Activated T-helper 2 cell treated with anti-CD3 and anti-CD28 coated beads, Interferon-gamma antibody, Interleukin-2, Interleukin-4, amounts not matched to agents 10 μg/mL and 5 μg/mL and 100 μg/mL, durations not matched to agents 14 hours and 24 hours and 36 hours (primary cell): ENCODE measurements around the gene CRTAC1. TPM values are rescaled to one million over a fixed set of nuclear protein-coding genes. Genes with fewer than 3 reads are reported as not detected.

ENCODE experiments used
- DNase-seq: peaks from one replicate; pipeline ENCODE4 v3.0.0; 2021; ENCODE audit warnings: low spot score
- H3K27ac Mint-ChIP-seq: one replicate; pipeline ENCODE4 v1.8.0; 2021; ENCODE audit warnings: mixed read lengths
- H3K27me3 Mint-ChIP-seq: one replicate; pipeline ENCODE4 v1.8.0; 2021; ENCODE audit warnings: low read depth, mixed read lengths
- H3K36me3 Mint-ChIP-seq: one replicate; pipeline ENCODE4 v1.8.0; 2021; ENCODE audit warnings: low read depth, mixed read lengths
- H3K4me1 Mint-ChIP-seq: one replicate; pipeline ENCODE4 v1.8.0; 2021; ENCODE audit warnings: low read depth, mixed read lengths
- H3K4me3 Mint-ChIP-seq: one replicate; pipeline ENCODE4 v1.8.0; 2021; ENCODE audit warnings: low read depth, mild to moderate bottlenecking, moderate library complexity, mixed read lengths
- H3K9me3 Mint-ChIP-seq: one replicate; pipeline ENCODE4 v1.8.0; 2021; ENCODE audit warnings: mixed read lengths
- intact Hi-C: fragments of 100-400 bp; cut with micrococcal nuclease; formaldehyde crosslinking; loops from one replicate; pipeline ENCODE4 v1.15.1; 2023
- total RNA-seq: library from RNA; stranded (reverse); gene quantifications from 2 replicates; pipeline ENCODE4 v1.2.3, GENCODE V29; 2022

CRTAC1 gene
- total RNA-seq, 1 donor from 2014 or later = not detected

- Mint-ChIP-seq H3K27ac (no peak overlapping the region), H3K4me1 (no peaks in the 10 kb centered on the region), H3K4me3 (no peak overlapping the region), H3K27me3 (peaks cover 1% of the 10 kb centered on the region), H3K36me3 (no peaks in the 10 kb centered on the region), H3K9me3 (no peaks in the 10 kb centered on the region)
- DNase-seq = no peak
- intact Hi-C loops = loop anchor here (5.0 kb wide), 1 partner anchor 117 kb away; no protein-coding TSS in a partner anchor
Measured at GRCh38 chr10:97910661-97911060, 119.8 kb downstream of the CRTAC1 start.

- H3K36me3 Mint-ChIP-seq = no peaks in the 10 kb centered on the region
Measured at GRCh38 chr10:97907830-97908229, 122.6 kb downstream of the CRTAC1 start.

GRCh38 chr10:97907211-97907610 is 123.2 kb downstream of the CRTAC1 start:
- Mint-ChIP-seq H3K36me3 (no peaks in the 10 kb centered on the region), H3K4me3 (no peak overlapping the region)
- DNase-seq = no peak

More at GRCh38 chr10:97907830-97908229, 122.6 kb downstream of the CRTAC1 start:
- Mint-ChIP-seq H3K4me1 (no peaks in the 10 kb centered on the region), H3K27ac (no peak overlapping the region), H3K4me3 (no peak overlapping the region), H3K27me3 (peaks cover 4% of the 10 kb centered on the region), H3K9me3 (no peaks in the 10 kb centered on the region)
- DNase-seq = no peak
- intact Hi-C loops = no loop called here

DNA sequence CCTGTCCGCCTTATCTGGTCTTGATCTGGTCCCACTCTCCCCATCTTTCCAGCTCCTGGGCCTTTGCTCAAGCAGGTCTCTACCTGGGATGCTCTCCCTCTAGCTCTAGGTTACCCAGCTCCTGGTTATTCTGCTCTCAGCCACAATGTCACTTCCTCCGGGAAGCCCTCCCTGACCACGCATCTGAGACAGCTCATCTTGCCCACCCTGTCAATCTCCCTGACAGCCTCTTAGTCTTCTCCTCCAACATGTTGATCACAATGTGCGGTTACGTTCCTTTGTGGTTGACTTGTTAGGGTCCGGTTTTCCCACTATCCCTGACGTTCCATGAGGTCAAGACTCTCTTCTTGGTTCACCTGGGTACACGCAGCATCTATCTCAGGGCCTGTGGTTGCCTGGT is 125.1 kb downstream of the CRTAC1 start:
- Mint-ChIP-seq H3K27ac (no peak overlapping the region), H3K4me3 (no peak overlapping the region), H3K36me3 (no peaks in the 10 kb centered on the region), H3K27me3 (peaks cover 3% of the 10 kb centered on the region), H3K4me1 (no peaks in the 10 kb centered on the region), H3K9me3 (no peaks in the 10 kb centered on the region)
- intact Hi-C loops = no loop called here
- DNase-seq = no peak

More at GRCh38 chr10:97907211-97907610, 123.2 kb downstream of the CRTAC1 start:
- no peaks in the 10 kb centered on the region for H3K9me3 Mint-ChIP-seq
- H3K27me3 Mint-ChIP-seq = peaks cover 4% of the 10 kb centered on the region
- H3K27ac Mint-ChIP-seq = no peak overlapping the region
- H3K4me1 Mint-ChIP-seq = no peaks in the 10 kb centered on the region
- intact Hi-C loops = no loop called here

DNA sequence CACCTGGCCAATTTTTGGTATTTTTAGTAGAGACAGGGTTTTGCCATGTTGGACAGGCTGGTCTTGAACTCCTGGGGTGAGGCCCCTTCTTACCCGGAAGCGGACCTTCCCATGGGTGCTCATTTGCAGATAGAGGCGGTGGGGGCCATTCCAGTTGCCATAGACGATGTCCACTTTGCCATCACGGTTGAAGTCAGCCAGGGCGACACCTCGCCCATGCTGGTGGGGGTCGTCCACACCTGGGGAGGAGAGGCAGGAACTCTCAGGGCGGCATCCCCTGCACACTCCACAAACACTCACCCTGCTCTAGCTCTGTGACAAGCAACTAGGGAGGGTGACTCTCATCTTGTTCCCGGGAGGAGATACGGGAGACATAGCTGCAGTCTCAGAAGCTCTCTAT is 125.8 kb downstream of the CRTAC1 start:
- intact Hi-C loops = no loop called here
- no peak overlapping the region for H3K4me3 Mint-ChIP-seq
- DNase-seq = no peak
- no peaks in the 10 kb centered on the region for H3K36me3 Mint-ChIP-seq
- no peaks in the 10 kb centered on the region for H3K9me3 Mint-ChIP-seq
- H3K27me3 Mint-ChIP-seq = peaks cover 3% of the 10 kb centered on the region
- no peak overlapping the region for H3K27ac Mint-ChIP-seq
- H3K4me1 Mint-ChIP-seq = no peaks in the 10 kb centered on the region

- intact Hi-C loops = no loop called here
Measured at GRCh38 chr10:97904018-97904381, 126.4 kb downstream of the CRTAC1 start.

DNA sequence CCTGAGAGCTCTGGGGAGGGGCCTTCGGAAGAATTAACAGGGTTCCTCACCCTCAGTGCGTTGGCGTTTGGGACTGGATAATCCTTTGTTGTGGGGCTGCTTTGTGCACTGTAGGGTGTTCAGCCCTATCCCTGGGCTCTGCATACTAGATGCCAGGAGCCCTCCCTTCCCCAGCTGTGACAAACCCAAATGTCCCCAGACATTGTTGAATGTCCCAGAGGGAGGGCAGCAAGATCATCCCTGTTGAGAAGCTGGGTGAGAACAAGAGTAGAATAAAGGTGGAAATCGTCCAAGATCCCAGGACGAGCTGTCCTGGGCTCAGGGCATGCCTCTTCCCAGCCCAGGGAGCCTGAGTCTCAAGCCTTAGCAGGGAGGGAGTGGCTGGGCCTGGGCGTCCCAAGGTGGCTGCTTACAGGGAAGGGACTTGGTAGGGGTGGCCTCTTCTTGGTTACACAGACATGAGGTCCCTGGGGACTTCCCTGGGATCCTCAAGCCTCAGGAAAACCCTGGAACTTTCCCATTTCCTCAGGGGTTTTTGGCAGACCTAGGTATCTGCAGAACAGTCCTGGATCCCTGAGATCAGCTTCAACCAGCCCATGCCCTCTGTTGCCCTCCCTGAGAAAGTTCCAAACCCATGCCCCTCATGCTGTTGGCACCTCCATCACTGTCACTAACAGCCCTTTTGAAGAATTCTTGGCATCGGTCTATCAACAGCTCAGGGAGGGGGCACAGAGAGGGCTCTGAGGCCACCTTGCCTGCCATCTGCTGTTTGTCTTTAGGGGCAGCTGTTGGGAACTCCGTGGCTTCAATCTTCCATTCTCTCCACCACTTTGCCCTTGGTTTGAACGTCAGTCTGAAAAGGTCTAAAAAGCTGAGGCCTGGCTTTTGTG is 127.0 kb downstream of the CRTAC1 start:
- no peaks in the 10 kb centered on the region for H3K4me1 Mint-ChIP-seq
- no peak overlapping the region for H3K27ac Mint-ChIP-seq
- H3K9me3 Mint-ChIP-seq = no peaks in the 10 kb centered on the region
- intact Hi-C loops = no loop called here
- no peaks in the 10 kb centered on the region for H3K36me3 Mint-ChIP-seq
- no peak for DNase-seq
- peaks cover 3% of the 10 kb centered on the region for H3K27me3 Mint-ChIP-seq
- H3K4me3 Mint-ChIP-seq = no peak overlapping the region

More at GRCh38 chr10:97904018-97904381, 126.4 kb downstream of the CRTAC1 start:
- no peak overlapping the region for H3K27ac Mint-ChIP-seq
- no peak overlapping the region for H3K4me3 Mint-ChIP-seq
- no peaks in the 10 kb centered on the region for H3K36me3 Mint-ChIP-seq
- no peaks in the 10 kb centered on the region for H3K4me1 Mint-ChIP-seq
- DNase-seq = no peak
- peaks cover 3% of the 10 kb centered on the region for H3K27me3 Mint-ChIP-seq
- H3K9me3 Mint-ChIP-seq = no peaks in the 10 kb centered on the region

DNA sequence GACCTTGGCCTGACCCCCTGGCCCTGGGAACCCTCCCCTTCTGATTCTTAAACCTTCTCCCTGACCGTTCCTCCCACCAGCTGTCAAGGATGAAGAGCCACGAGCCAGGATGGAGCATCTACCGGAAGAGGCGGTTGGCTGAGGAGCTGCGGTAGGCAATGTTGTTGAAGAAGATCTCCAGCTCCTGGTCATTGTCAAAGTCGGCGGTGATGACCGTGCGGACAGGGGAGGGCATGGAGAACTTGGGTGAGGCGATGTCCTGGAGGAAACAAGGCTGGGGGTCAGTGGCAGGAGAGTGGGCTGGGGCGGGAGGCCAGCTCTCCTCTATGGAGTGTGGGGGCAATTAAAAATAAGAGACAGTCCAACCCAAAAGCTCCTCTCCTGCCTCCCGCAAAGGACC is 129.0 kb downstream of the CRTAC1 start:
- no peak overlapping the region for H3K27ac Mint-ChIP-seq

DNA sequence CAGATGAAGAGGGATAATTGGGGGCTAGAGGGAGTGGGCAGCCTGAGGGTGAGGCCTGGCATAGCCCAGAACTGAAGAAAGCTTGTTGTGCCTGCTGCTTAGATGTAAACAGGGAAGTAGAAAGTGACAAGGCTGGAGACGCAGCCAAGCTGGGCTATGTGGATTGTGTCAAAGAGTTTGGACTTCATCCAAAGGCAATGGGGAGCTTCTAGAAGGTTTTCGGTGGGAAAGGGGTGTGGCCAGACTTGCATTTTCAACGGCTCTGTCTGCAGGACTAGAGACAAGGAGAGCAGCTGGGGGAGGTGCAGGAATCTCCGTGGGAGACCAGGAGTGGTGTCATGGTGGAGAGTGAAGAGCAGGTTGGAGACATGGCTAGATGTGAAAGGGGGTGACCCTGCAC is 132.0 kb downstream of the CRTAC1 start:
- Mint-ChIP-seq H3K27ac (no peak overlapping the region), H3K4me1 (no peaks in the 10 kb centered on the region), H3K4me3 (no peak overlapping the region), H3K27me3 (no peaks in the 10 kb centered on the region), H3K9me3 (no peaks in the 10 kb centered on the region), H3K36me3 (no peaks in the 10 kb centered on the region)
- DNase-seq = no peak
- intact Hi-C loops = no loop called here

More for the DNA sequence above, 129.0 kb downstream of the CRTAC1 start:
- no peak for DNase-seq
- no peaks in the 10 kb centered on the region for H3K9me3 Mint-ChIP-seq
- no peak overlapping the region for H3K4me3 Mint-ChIP-seq
- no peaks in the 10 kb centered on the region for H3K36me3 Mint-ChIP-seq
- intact Hi-C loops = no loop called here
- H3K4me1 Mint-ChIP-seq = no peaks in the 10 kb centered on the region
- H3K27me3 Mint-ChIP-seq = peaks cover 3% of the 10 kb centered on the region

- intact Hi-C loops = no loop called here
- no peaks in the 10 kb centered on the region for H3K27me3 Mint-ChIP-seq
- no peaks in the 10 kb centered on the region for H3K4me1 Mint-ChIP-seq
- no peaks in the 10 kb centered on the region for H3K36me3 Mint-ChIP-seq
- no peak overlapping the region for H3K4me3 Mint-ChIP-seq
- no peak overlapping the region for H3K27ac Mint-ChIP-seq
- no peaks in the 10 kb centered on the region for H3K9me3 Mint-ChIP-seq
- DNase-seq = no peak
Measured at GRCh38 chr10:97896756-97897358, 133.6 kb downstream of the CRTAC1 start.

DNA sequence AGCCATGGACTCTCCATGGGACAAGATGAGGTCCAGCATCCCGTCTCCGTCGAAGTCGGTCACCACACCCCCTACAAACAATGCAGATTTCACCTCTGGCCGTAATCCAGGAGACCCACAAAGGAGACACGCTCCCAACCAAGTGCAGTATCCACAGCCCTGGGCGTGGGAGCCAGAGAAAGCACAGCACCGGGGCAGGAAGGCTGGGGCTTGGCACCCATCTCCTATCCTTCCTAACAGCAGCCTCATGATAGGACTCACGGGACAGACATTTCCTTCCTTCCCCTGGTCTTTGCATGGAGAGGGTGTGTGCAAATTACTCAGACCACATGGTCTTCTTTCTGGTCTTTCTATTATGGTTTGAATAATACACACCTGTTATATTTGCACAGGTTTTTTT is 134.5 kb downstream of the CRTAC1 start:
- H3K36me3 Mint-ChIP-seq = no peaks in the 10 kb centered on the region
- DNase-seq = no peak
- H3K27ac Mint-ChIP-seq = no peak overlapping the region
- H3K4me3 Mint-ChIP-seq = no peak overlapping the region
- no peaks in the 10 kb centered on the region for H3K4me1 Mint-ChIP-seq
- intact Hi-C loops = no loop called here
- H3K27me3 Mint-ChIP-seq = no peaks in the 10 kb centered on the region
- H3K9me3 Mint-ChIP-seq = no peaks in the 10 kb centered on the region

DNA sequence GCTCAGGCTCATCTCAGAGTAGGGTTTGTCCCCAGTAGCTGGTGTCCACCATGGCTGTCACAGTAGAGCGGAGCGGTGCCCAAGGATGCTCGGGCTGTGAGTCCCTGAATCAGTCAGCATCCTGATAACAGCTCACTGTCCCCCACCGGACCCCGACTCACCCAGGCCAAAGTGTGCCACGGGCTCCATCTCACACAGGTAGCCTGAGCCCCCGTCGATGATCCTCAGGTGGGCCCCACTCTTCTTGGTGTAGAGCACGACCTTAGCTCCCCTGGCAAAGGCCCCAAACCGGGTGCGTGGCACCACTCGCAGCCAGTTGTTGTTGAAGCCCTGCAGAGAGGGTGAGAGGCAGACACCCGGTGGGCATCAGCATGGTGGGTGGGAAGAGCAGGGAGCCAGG is 135.3 kb downstream of the CRTAC1 start:
- Mint-ChIP-seq H3K27me3 (no peaks in the 10 kb centered on the region), H3K27ac (no peak overlapping the region), H3K4me3 (no peak overlapping the region), H3K36me3 (no peaks in the 10 kb centered on the region), H3K4me1 (no peaks in the 10 kb centered on the region), H3K9me3 (no peaks in the 10 kb centered on the region)
- no peak for DNase-seq
- intact Hi-C loops = no loop called here

- Mint-ChIP-seq H3K9me3 (no peaks in the 10 kb centered on the region), H3K4me3 (no peak overlapping the region)
Measured at GRCh38 chr10:97894092-97894491, 136.3 kb downstream of the CRTAC1 start.

More at GRCh38 chr10:97894092-97894491, 136.3 kb downstream of the CRTAC1 start:
- Mint-ChIP-seq H3K4me1 (no peaks in the 10 kb centered on the region), H3K27ac (no peak overlapping the region), H3K36me3 (no peaks in the 10 kb centered on the region), H3K27me3 (no peaks in the 10 kb centered on the region)
- no peak for DNase-seq
- intact Hi-C loops = no loop called here
